MM.1S (cell line): ENCODE measurements around the gene TMIGD2.

Source experiments
- EZH2 ChIP-seq: fragments of 300-600 bp; sonication (generic); optimal IDR thresholded peaks from 2 replicates; pipeline ENCODE3; 2017; ENCODE audit warnings: low read depth, mild to moderate bottlenecking, antibody characterized with exemption, low read length, mixed read lengths
- EZH2phosphoT487 ChIP-seq: fragments of 300-600 bp; sonication (generic); IDR thresholded peaks from 2 replicates; pipeline ENCODE4 v1.6.1; 2018; ENCODE audit warnings: antibody characterized with exemption, low read length
- TF ChIP-seq, protein P1 (sequence below): fragments of 300-600 bp; sonication (generic); IDR thresholded peaks from 2 replicates; pipeline ENCODE4 v1.5.1; 2016; ENCODE audit warnings: antibody characterized with exemption, low read length, mixed read lengths

GRCh38 chr19:4301590-4302242, 473 bp downstream of the TMIGD2 start:
- TF ChIP-seq, protein P1, sequence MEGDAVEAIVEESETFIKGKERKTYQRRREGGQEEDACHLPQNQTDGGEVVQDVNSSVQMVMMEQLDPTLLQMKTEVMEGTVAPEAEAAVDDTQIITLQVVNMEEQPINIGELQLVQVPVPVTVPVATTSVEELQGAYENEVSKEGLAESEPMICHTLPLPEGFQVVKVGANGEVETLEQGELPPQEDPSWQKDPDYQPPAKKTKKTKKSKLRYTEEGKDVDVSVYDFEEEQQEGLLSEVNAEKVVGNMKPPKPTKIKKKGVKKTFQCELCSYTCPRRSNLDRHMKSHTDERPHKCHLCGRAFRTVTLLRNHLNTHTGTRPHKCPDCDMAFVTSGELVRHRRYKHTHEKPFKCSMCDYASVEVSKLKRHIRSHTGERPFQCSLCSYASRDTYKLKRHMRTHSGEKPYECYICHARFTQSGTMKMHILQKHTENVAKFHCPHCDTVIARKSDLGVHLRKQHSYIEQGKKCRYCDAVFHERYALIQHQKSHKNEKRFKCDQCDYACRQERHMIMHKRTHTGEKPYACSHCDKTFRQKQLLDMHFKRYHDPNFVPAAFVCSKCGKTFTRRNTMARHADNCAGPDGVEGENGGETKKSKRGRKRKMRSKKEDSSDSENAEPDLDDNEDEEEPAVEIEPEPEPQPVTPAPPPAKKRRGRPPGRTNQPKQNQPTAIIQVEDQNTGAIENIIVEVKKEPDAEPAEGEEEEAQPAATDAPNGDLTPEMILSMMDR = no peak
- TF ChIP-seq EZH2phosphoT487 (no peak), EZH2 (no peak)
